SU-DHL-6 (cell line): ENCODE measurements around the gene DCDC2C.

Experiments used
- H2AFZ ChIP-seq: fragments of 200-600 bp; sonication (generic); 2 replicates; pipeline ENCODE4 v1.6.1; 2014; ENCODE audit warnings: low read depth, mild to moderate bottlenecking, moderate library complexity, mixed read lengths, antibody characterized with exemption, low read length; ENCODE audit not compliant: severe bottlenecking
- H3F3A ChIP-seq: fragments of 200-600 bp; shearing (Covaris generic); 2 replicates; pipeline ENCODE4 v1.6.0; 2016; ENCODE audit warnings: antibody characterized with exemption, mild to moderate bottlenecking; ENCODE audit not compliant: insufficient read depth
- H3K27ac ChIP-seq: fragments of 200-600 bp; sonication (generic); 2 replicates; pipeline ENCODE4 v1.5.1; 2016; ENCODE audit warnings: low read depth, mild to moderate bottlenecking, low read length, moderate library complexity, mixed read lengths
- H3K27me3 ChIP-seq: fragments of 200-600 bp; sonication (generic), shearing (Covaris generic); 2 replicates; pipeline ENCODE4 v1.6.0; 2014; ENCODE audit warnings: mild to moderate bottlenecking, low read length
- H3K36me3 ChIP-seq: fragments of 200-600 bp; sonication (generic); 2 replicates; pipeline ENCODE4 v1.6.1; 2014; ENCODE audit warnings: mild to moderate bottlenecking, low read length, mixed read lengths
- H3K4me2 ChIP-seq: fragments of 300-600, 200-600 bp; shearing (Covaris generic), sonication (generic); 2 replicates; pipeline ENCODE4 v1.6.0; 2014; ENCODE audit warnings: low read length, low read depth, mild to moderate bottlenecking; ENCODE audit not compliant: poor library complexity, severe bottlenecking
- H3K4me3 ChIP-seq: fragments of 200-600 bp; sonication (generic); 2 replicates; pipeline ENCODE4 v1.5.1; 2014; ENCODE audit warnings: antibody characterized with exemption, low read length, mild to moderate bottlenecking, mixed read lengths; ENCODE audit not compliant: insufficient read depth, poor library complexity, severe bottlenecking
- H3K79me2 ChIP-seq: fragments of 200-600 bp; sonication (generic); 2 replicates; pipeline ENCODE4 v1.6.1; 2014; ENCODE audit warnings: mild to moderate bottlenecking, low read length, moderate library complexity; ENCODE audit not compliant: insufficient read depth
- H3K9ac ChIP-seq: fragments of 200-600 bp; sonication (generic); 2 replicates; pipeline ENCODE4 v1.7.0; 2014; ENCODE audit warnings: mild to moderate bottlenecking, low read length
- H3K9me2 ChIP-seq: fragments of 200-600 bp; sonication (generic); replicated peaks from 2 replicates; pipeline ENCODE4 v1.6.1; 2014; ENCODE audit warnings: low read length; ENCODE audit not compliant: insufficient read depth
- H3K9me3 ChIP-seq: fragments of 200-600 bp; sonication (generic); 2 replicates; pipeline ENCODE4 v1.6.1; 2014; ENCODE audit warnings: low read length, mixed read lengths; ENCODE audit not compliant: insufficient read depth
- H4K20me1 ChIP-seq: fragments of 200-600 bp; sonication (generic); 2 replicates; pipeline ENCODE4 v1.6.1; 2014; ENCODE audit warnings: low read depth, mild to moderate bottlenecking, antibody characterized with exemption, low read length, moderate library complexity, mixed read lengths
- CTCF ChIP-seq: fragments of 200-600 bp; sonication (generic); IDR thresholded peaks from one replicate; pipeline ENCODE4 v1.5.1; 2017; ENCODE audit warnings: antibody characterized with exemption, mild to moderate bottlenecking, low read length, moderate library complexity; ENCODE audit not compliant: insufficient read depth, poor library complexity, severe bottlenecking
- EZH2phosphoT487 ChIP-seq: fragments of 200-600 bp; sonication (generic), shearing (Covaris generic); conservative IDR thresholded peaks from 2 replicates; pipeline ENCODE4 v1.6.1; 2018; ENCODE audit warnings: mild to moderate bottlenecking, antibody characterized with exemption, low read length, moderate library complexity, mixed read lengths

DCDC2C gene

DNA sequence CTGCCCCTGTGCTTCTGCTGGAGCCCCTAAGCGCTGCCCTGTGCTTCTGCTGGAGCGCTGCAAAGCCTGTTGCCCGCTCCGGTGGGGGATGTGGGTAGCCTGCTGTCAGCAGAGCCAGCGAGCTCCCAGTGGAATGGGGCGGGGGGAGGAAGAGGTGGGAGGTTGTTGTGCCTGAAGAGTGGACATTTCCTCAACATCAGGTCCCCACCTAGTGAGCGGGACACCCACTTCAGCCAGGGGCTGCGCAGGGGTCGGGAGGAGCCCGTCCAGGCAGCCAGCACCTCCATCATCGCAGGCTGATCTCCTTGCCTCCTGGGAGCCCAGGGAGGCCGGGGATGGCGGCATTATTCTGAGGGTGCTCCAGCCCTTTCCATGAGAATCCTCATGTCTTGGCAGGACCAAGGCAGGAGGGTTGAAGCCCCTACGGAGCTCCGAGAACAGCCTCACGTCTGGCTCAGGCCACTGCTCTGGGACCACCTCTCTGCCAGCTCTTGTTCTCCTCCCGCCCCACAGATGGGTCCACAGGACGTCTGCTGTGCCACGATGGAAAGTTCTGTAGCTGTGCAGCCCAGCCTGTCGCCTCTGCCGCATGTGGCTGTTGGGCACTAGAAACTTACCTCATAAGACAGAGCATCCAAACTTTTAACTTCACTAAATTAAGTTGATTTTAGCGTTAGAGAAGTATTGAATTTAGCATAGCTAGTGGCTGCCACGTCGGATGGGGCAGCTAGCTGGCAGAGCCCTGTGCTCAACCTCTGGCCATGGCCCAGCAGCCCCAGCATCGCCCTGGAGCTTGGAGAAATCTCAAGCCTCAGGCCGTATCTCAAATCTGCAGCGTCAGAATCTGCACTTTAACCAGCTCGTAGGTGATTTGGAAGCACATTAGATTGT is 47.3 kb upstream of the DCDC2C start:
- H3K79me2 ChIP-seq = no peaks in the 10 kb centered on the region
- no peaks in the 10 kb centered on the region for H3F3A ChIP-seq
- no peak overlapping the region for H3K4me2 ChIP-seq
- no peaks in the 10 kb centered on the region for H3K27me3 ChIP-seq
- H3K4me3 ChIP-seq = no peak overlapping the region
- no peaks in the 10 kb centered on the region for H3K36me3 ChIP-seq
- H3K9me3 ChIP-seq = no peaks in the 10 kb centered on the region
- H3K9ac ChIP-seq = no peak overlapping the region
- no peak overlapping the region for H2AFZ ChIP-seq
- H3K9me2 ChIP-seq = no peaks in the 10 kb centered on the region
- H3K27ac ChIP-seq = no peak overlapping the region
- TF ChIP-seq EZH2phosphoT487 (no peak), CTCF (no peak)
- H4K20me1 ChIP-seq = no peaks in the 10 kb centered on the region

DNA sequence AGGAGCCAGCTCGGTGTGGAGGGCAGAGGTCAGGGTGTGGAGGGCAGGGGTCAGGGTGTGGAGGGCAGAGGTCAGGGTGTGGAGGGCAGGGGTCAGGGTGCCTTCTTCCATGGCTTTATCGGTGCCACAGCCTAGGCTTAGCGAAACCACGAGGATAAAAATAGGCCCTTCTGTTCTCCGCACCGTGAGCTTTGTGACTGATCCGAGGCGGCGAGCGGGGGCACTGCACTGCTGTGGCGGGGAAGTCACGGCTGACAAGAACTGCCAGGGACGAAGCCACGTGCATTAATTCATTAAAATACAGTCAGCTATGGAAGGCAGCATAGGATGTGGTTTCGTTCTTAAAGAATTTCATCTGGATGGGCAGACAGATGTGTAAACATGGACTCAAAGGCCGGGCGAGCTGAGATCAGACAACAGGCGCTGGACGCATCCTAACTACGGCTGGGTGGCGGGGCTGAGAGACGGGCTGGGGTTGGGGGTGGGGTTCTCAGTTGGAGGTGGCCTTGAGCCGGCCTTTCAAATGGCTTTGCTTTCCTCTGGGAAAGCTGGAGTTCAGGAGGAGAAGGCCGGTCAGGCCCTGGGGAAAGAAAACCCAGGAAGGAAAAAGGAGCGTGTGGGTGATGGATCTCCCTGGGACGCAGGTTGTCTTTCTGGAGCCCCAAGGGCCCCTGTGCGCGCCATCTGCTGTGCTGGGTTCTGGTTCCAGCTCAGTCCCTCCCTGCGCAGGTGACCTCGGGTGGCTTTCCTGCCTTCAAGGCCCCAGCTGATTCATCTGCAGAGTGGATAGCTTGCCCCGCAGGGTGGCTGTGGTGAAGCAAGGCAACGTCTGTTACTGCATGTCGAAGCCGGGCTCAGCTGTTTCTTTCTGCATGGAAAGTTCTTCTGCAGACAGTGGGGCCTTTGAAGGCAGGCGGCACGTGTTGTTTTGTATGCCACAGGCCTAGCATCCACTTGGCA is 46.3 kb upstream of the DCDC2C start:
- TF ChIP-seq CTCF (no peak), EZH2phosphoT487 (no peak)
- Histone ChIP-seq H3K9me3 (no peaks in the 10 kb centered on the region), H3K36me3 (no peaks in the 10 kb centered on the region), H4K20me1 (no peaks in the 10 kb centered on the region), H3F3A (no peaks in the 10 kb centered on the region), H2AFZ (no peak overlapping the region), H3K9ac (no peak overlapping the region), H3K27ac (no peak overlapping the region), H3K79me2 (no peaks in the 10 kb centered on the region), H3K4me2 (no peak overlapping the region), H3K27me3 (no peaks in the 10 kb centered on the region), H3K4me3 (no peak overlapping the region), H3K9me2 (no peaks in the 10 kb centered on the region)

DNA sequence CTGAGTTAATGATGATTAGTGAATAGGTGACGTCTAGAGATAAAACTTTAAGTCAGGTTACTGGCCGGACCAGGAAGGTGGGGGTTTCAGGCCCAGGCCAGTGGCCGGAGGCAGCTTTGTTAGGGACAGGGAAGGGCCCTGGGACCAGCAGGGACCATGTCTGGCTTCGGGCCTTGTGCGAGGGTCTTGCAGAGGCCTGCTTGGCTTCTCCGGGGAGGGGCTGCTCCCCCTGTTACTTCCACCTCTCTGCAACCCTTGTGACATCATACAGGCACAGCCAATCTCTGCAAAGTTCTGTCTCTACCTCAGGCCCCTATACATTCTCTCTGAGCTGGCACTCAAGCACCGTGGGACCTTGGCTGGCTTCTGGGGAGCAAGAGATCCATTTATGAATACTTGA is 45.5 kb upstream of the DCDC2C start, which contains the start of gene ALLC:
ALLC (plus strand) TSS at position 320 of the 400 bp plus-strand sequence. CDS start 12,958 bp downstream, outside the sequence.
- Histone ChIP-seq H3K27me3 (no peaks in the 10 kb centered on the region), H3K9me3 (no peaks in the 10 kb centered on the region), H3K4me2 (no peak within 1 kb of the TSS), H3K9ac (no peak within 1 kb of the TSS), H3K27ac (no peak within 1 kb of the TSS), H3F3A (no peaks in the 10 kb centered on the region), H3K9me2 (no peaks in the 10 kb centered on the region), H3K79me2 (no peaks in the 10 kb centered on the region), H3K36me3 (no peaks in the 10 kb centered on the region), H3K4me3 (no peak within 1 kb of the TSS), H4K20me1 (no peaks in the 10 kb centered on the region), H2AFZ (no peak within 1 kb of the TSS)
- TF ChIP-seq CTCF = no peak
- TF ChIP-seq EZH2phosphoT487 = no peak
